Measurements from ENCODE around the gene NUP188. TPM values are rescaled to one million over a fixed set of nuclear protein-coding genes. Genes with fewer than 3 reads are reported as not detected.

NUP188 gene
- total and polyA plus RNA-seq, 2 experiments from 2014 or later: 25.5 to 117 TPM

DNA sequence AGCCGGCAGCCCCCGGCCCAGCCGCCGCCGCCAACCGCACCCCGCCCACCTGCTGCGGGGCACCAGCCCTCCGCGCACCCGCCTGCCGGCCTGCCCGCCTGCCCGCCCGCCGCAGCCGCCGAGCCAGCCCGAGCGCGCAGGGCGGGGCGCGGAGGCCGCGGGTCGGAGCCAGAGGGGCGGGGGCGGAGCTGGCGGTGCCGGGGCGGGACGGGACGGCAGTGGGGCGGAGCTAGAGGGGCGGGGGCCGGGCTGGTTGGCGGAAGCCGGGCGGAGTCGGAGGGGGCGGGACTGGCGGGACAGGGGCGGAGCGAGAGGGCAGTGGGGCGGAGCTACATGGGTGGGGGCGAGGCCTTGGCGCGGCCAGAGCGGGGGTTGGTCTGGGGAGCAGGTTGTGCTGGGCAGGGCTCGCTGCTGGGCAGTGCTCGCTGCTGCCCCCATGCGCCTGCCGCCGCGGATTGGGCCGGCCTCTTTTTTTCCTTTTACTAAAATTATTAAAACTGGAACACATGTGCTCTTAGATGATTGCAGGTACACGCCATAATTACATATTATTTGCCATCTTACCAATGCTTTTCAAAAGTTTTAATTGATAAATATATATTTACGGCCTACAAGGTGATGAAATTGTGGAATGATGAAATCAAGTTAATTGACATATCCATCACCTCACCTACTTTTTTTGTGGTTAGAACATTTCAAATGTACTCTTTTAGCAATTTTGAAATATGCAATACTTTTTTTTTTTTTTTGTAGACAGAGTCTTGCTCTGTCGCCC, 80.9 kb downstream of the NUP188 start, which contains the start of gene SH3GLB2:
Gene SH3GLB2, minus strand, starts transcription at position 140 of the 775 bp plus-strand sequence. CDS start 177 bp downstream, outside the sequence.
- Histone ChIP-seq H3K4me3 (peak within 1 kb of the TSS; percentile 78), H4K20me1 (replicated peaks; ENCODE audit: insufficient read depth) (peaks cover 14% of the 10 kb centered on the region), H3K27me3 (ENCODE audit: insufficient read depth) (no peaks in the 10 kb centered on the region), H3K9me2 (ENCODE audit: insufficient read depth) (no peaks in the 10 kb centered on the region), H3K27ac (ENCODE audit: low read depth) (no peak within 1 kb of the TSS), H3K79me2 (replicated peaks; ENCODE audit: insufficient read depth) (peaks cover 38% of the 10 kb centered on the region), H3F3A (replicated peaks; ENCODE audit: low read depth) (no peaks in the 10 kb centered on the region), H3K36me3 (ENCODE audit: insufficient read depth) (no peaks in the 10 kb centered on the region), H3K4me1 (ENCODE audit: insufficient read depth) (peaks cover 9% of the 10 kb centered on the region), H3K4me2 (peak within 1 kb of the TSS; percentile 79), H2AFZ (peak within 1 kb of the TSS; percentile 69; the same call in 1 of the 2 replicates)
- TF ChIP-seq EZH2phosphoT487 (IDR thresholded peaks at IDR 0.05; ENCODE audit: unreplicated experiment) (no peak), EZH2 (IDR thresholded peaks at IDR 0.05; ENCODE audit: low read depth, unreplicated experiment) (no peak), POLR2AphosphoS5 (IDR thresholded peaks at IDR 0.05; ENCODE audit: low read depth) (peak; percentile 35; the same call in 1 of the 2 replicates), STAT1 (IDR thresholded peaks at IDR 0.05; ENCODE audit: unreplicated experiment) (no peak)
- TF ChIP-seq, protein P1, sequence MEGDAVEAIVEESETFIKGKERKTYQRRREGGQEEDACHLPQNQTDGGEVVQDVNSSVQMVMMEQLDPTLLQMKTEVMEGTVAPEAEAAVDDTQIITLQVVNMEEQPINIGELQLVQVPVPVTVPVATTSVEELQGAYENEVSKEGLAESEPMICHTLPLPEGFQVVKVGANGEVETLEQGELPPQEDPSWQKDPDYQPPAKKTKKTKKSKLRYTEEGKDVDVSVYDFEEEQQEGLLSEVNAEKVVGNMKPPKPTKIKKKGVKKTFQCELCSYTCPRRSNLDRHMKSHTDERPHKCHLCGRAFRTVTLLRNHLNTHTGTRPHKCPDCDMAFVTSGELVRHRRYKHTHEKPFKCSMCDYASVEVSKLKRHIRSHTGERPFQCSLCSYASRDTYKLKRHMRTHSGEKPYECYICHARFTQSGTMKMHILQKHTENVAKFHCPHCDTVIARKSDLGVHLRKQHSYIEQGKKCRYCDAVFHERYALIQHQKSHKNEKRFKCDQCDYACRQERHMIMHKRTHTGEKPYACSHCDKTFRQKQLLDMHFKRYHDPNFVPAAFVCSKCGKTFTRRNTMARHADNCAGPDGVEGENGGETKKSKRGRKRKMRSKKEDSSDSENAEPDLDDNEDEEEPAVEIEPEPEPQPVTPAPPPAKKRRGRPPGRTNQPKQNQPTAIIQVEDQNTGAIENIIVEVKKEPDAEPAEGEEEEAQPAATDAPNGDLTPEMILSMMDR (conservative IDR thresholded peaks at IDR 0.05; ENCODE audit: low read depth in 2 of 2): peak; percentile 68 to 73
- TF ChIP-seq, protein P2, sequence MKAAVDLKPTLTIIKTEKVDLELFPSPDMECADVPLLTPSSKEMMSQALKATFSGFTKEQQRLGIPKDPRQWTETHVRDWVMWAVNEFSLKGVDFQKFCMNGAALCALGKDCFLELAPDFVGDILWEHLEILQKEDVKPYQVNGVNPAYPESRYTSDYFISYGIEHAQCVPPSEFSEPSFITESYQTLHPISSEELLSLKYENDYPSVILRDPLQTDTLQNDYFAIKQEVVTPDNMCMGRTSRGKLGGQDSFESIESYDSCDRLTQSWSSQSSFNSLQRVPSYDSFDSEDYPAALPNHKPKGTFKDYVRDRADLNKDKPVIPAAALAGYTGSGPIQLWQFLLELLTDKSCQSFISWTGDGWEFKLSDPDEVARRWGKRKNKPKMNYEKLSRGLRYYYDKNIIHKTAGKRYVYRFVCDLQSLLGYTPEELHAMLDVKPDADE (IDR thresholded peaks at IDR 0.05): no peak
- DNase-seq (ENCODE audit: low spot score): peak; percentile 90
- Mint-ChIP-seq H3K27ac (peak within 1 kb of the TSS; percentile 67; the same call in 1 of the 2 replicates), H3K27me3 (ENCODE audit: insufficient read depth, low read depth, poor library complexity) (no peaks in the 10 kb centered on the region), H3K36me3 (ENCODE audit: low read depth) (no peaks in the 10 kb centered on the region; the same call in 2 of the 3 replicates), H3K4me1 (peaks cover 23% of the 10 kb centered on the region), H3K4me3 (peak within 1 kb of the TSS; percentile 78), H3K9me3 (no peaks in the 10 kb centered on the region)
- peak; percentile 65 for ATAC-seq

DNA sequence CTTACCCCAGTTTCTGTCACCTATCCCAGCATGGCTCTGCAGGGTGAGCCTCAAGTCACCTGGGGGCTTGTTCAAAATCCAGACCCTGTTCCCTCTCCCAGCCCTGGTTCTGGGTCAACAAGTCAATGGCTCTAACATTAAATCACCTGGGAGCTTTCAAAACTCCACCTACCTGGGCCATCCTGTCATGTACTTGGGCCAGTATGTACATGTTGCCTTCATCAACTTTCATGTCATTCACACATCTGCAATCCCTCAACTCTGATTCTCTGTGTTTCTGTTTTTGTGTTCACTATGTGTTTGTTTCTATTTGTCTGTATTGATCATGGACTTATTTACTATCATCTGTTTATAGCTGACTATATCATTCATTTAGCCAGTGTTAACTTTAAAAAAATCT, 82.7 kb downstream of the NUP188 start:
- H3F3A ChIP-seq (replicated peaks; ENCODE audit: low read depth): no peaks in the 10 kb centered on the region
- peaks cover 9% of the 10 kb centered on the region for H3K4me1 ChIP-seq (ENCODE audit: insufficient read depth)
- no peak overlapping the region for H3K4me3 ChIP-seq
- Mint-ChIP-seq H3K4me1 (peaks cover 20% of the 10 kb centered on the region), H3K27me3 (ENCODE audit: insufficient read depth, low read depth, poor library complexity) (peaks cover 3% of the 10 kb centered on the region), H3K9me3 (no peaks in the 10 kb centered on the region), H3K4me3 (no peak overlapping the region; the same call in 2 of the 3 replicates), H3K36me3 (ENCODE audit: low read depth) (no peaks in the 10 kb centered on the region; the same call in 2 of the 3 replicates), H3K27ac (no peak overlapping the region)
- H3K36me3 ChIP-seq (ENCODE audit: insufficient read depth): no peaks in the 10 kb centered on the region
- H3K4me2 ChIP-seq: no peak overlapping the region
- H4K20me1 ChIP-seq (replicated peaks; ENCODE audit: insufficient read depth): peaks cover 14% of the 10 kb centered on the region
- peaks cover 20% of the 10 kb centered on the region for H3K79me2 ChIP-seq (replicated peaks; ENCODE audit: insufficient read depth)
- DNase-seq (ENCODE audit: low spot score): no peak
- H3K27ac ChIP-seq (ENCODE audit: low read depth): no peak overlapping the region
- H3K27me3 ChIP-seq (ENCODE audit: insufficient read depth): no peaks in the 10 kb centered on the region
- H2AFZ ChIP-seq: no peak overlapping the region
- ATAC-seq: no peak
- H3K9me2 ChIP-seq (ENCODE audit: insufficient read depth): no peaks in the 10 kb centered on the region
- TF ChIP-seq, protein P3, sequence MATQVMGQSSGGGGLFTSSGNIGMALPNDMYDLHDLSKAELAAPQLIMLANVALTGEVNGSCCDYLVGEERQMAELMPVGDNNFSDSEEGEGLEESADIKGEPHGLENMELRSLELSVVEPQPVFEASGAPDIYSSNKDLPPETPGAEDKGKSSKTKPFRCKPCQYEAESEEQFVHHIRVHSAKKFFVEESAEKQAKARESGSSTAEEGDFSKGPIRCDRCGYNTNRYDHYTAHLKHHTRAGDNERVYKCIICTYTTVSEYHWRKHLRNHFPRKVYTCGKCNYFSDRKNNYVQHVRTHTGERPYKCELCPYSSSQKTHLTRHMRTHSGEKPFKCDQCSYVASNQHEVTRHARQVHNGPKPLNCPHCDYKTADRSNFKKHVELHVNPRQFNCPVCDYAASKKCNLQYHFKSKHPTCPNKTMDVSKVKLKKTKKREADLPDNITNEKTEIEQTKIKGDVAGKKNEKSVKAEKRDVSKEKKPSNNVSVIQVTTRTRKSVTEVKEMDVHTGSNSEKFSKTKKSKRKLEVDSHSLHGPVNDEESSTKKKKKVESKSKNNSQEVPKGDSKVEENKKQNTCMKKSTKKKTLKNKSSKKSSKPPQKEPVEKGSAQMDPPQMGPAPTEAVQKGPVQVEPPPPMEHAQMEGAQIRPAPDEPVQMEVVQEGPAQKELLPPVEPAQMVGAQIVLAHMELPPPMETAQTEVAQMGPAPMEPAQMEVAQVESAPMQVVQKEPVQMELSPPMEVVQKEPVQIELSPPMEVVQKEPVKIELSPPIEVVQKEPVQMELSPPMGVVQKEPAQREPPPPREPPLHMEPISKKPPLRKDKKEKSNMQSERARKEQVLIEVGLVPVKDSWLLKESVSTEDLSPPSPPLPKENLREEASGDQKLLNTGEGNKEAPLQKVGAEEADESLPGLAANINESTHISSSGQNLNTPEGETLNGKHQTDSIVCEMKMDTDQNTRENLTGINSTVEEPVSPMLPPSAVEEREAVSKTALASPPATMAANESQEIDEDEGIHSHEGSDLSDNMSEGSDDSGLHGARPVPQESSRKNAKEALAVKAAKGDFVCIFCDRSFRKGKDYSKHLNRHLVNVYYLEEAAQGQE (IDR thresholded peaks at IDR 0.05; ENCODE audit: unreplicated experiment): no peak
- TF ChIP-seq ZNF114 (CRISPR knock-in tag; IDR thresholded peaks at IDR 0.05): no peak

Measured in GM23338 (cell line).